Measurements from ENCODE around the gene P4HTM. TPM values are rescaled to one million over a fixed set of nuclear protein-coding genes. Genes with fewer than 3 reads are reported as not detected.

Gene P4HTM, protein sequence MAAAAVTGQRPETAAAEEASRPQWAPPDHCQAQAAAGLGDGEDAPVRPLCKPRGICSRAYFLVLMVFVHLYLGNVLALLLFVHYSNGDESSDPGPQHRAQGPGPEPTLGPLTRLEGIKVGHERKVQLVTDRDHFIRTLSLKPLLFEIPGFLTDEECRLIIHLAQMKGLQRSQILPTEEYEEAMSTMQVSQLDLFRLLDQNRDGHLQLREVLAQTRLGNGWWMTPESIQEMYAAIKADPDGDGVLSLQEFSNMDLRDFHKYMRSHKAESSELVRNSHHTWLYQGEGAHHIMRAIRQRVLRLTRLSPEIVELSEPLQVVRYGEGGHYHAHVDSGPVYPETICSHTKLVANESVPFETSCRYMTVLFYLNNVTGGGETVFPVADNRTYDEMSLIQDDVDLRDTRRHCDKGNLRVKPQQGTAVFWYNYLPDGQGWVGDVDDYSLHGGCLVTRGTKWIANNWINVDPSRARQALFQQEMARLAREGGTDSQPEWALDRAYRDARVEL
- 13.9 and 15.2 TPM in 2 replicates for total RNA-seq

DNA sequence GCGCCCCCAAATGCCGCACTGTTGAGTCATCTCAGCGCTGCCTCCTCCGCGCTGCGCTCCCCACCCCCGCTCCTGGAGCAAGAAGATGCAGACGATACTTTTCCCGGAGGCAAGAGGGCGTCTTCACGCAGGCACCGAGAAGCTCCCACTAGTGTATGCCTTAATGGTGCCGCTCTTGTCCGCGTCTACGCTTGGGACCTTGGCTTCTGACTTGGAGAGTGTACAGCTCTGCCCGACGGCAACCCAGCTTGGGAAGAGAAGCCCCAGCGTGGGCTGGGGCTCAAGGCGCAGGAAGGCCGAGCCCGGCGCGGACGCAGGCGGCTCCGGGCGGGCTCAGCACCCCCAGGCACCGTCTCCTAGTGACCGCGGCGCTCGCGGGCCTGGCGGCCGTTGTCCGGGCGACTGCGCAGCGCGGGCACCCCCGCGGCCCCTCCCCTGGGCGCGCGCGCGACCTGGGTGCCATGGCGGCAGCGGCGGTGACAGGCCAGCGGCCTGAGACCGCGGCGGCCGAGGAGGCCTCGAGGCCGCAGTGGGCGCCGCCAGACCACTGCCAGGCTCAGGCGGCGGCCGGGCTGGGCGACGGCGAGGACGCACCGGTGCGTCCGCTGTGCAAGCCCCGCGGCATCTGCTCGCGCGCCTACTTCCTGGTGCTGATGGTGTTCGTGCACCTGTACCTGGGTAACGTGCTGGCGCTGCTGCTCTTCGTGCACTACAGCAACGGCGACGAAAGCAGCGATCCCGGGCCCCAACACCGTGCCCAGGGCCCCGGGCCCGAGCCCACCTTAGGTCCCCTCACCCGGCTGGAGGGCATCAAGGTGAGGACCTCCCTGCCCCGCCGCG lies at the start of gene P4HTM:
Gene P4HTM, plus strand, starts transcription at position 446 of the 840 bp plus-strand sequence. Its CDS starts 16 bp downstream, at position 462.

DNA sequence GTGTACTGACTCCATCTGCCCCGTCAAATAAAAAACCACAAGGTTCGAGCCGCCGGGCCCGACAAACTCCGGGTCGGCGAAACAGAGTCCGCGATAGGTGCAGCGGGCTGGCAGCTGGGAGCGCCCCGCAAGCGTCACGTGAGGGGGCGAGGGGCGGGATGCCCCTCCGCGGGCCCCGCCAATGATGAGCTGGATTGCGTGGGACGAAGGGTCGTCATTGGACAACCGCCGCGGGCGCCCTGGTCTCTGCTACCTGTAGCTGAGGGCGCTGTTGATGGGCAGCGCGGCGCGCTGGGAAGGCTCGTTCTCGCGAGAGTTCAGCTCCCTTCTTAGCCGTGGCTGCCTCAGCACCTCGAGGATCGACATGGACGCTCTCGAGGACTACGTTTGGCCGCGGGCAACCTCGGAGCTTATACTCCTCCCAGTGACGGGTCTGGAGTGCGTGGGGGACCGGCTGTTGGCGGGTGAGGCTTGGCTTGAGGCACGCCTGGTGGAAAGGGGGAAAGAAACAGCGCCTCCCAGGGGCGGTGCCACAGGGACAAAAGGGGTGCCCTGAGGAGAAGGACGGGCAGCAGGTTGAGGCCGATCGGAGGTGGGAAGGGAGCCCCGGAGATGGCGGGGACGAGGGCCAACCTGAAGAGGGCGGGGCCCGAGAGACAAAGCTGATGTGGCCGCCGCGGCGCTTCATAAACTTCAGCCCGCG lies 17.2 kb downstream of the P4HTM start, which contains the start of gene WDR6:
Gene WDR6, plus strand, starts transcription at position 324 of the 703 bp plus-strand sequence. Its CDS starts 41 bp downstream, at position 365.

DNA sequence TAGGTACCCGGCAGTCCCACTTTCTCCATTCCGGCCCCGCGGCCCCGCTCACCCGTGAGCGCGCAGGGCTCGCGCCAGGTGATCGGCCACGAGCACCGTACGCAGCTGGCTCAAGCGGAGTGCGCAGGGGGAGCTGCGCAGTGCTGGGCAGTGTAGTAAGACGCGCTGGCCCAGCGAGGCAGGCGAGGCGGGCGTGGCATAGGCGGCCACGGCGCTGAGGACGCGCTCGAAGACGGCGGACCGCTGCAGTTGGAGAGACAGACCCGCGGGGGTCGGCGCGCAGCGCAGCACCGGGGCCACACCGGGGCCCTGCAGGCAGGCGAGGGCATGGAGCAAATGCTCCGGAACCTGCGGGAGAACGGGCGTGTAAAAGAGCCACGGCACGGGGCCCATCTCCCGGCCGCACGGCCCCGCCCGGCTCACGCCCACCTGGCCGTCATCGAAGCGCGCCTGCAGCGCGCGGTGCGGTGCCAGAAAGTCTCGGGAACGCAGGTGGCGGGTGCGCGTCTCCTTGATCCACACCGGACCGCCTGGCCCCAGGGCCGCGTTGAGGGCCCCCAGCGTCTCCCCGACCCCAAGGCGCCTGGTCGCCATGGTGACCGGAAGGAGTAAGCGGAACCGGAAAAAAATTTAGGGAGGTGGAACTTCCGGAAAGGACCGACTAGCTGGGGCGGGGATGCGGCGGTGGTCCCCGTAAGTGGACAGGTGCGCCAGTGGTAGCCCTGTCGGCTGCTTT lies 28.1 kb downstream of the P4HTM start, which contains the start of gene DALRD3:
Gene DALRD3, minus strand, starts transcription at position 610 of the 736 bp plus-strand sequence. Its CDS starts 16 bp downstream, at position 594.

DNA sequence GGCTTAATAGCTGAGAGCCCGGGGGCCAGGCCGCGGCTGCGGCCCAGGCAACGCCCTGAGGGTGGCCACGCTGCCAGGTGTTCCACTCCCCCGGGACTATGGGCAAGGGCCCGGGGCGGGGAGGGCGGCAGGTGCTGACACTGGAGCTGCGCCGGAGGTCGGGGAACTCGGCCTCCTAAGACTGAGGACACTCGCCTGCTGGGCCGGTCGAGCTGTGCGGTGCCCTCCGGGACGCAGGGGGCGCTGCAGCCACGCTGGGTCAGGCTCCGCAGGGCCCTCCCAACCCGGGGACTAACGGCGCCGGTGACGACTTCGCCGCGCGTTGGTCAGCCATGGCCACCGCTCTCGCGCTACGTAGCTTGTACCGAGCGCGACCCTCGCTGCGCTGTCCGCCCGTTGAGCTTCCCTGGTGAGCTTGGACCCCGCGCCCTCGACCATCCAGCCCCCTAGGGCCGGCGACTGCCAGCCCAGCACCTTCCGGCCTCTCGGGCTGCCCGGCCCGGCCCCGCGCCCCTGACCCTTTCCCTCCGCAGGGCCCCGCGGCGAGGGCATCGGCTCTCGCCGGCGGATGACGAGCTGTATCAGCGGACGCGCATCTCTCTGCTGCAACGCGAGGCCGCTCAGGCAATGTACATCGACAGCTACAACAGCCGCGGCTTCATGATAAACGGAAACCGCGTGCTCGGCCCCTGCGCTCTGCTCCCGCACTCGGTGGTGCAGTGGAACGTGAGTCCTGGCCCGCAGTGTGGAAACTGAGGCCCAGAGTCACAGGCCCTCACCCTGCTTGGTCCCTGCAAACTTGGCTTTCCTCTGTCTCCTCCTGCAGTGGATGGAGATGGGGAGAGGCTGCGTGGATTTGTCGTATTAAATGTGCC lies 32.0 kb downstream of the P4HTM start, which contains the start of gene NDUFAF3:
Gene NDUFAF3, plus strand, starts transcription at position 309 of the 875 bp plus-strand sequence. Its CDS starts 24 bp downstream, at position 333.

DNA sequence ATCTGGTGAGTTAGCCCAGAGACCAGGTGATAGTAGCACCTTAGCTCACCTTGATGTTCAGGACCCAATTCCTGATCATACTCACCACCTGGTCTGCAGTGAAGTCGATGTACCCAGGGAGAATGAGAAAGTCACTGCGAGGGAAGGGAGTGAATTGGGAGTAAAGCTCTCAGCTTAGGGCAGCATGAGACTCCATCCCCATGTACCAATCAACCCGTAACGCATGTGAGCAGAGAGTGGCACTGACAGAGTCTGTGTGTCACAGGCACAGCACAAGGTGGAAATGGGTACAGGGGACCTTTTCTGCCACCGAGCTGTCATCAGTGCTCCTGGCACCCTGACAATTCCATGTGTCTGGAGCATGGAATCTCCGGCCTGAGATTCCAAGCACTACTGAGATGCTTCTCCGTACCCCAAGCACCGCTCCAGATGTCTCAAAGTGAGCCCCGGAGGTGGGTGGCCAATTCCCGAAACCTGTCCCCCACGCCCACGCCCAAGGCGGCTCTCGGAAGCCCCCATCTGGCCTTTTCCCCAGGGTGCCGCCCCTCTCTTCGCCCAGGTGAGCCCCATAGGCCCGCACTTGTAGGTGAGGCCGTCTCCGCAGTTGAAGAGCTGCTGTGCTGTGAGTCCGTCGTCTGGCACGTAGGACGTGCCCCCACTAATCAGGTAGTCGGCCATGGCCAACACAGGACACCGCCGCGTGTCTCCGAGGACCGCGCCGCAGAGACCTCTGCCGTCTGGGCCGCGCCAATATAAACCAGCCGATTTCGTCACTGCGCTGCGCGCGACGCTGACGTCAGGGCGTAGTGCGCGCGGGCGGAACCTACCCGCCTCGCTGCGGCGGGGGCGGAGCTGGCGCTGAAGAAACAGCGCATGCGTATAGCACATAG lies 38.9 kb downstream of the P4HTM start, which contains the start of gene IMPDH2:
Gene IMPDH2, minus strand, starts transcription at position 726 of the 890 bp plus-strand sequence. Its CDS starts 48 bp downstream, at position 678.

Other genes with a start within 250 kb of the P4HTM start
- gene PRKAR2A, start 142.4 kb upstream of the P4HTM start, total RNA-seq: 35.0 and 41.8 TPM in 2 replicates
- 9.5 and 11.5 TPM in 2 replicates for gene SLC25A20, start 91.4 kb upstream of the P4HTM start, total RNA-seq
- gene ARIH2, start 71.4 kb upstream of the P4HTM start, total RNA-seq: 47.5 and 55.1 TPM in 2 replicates
- gene WDR6, start 17.1 kb downstream of the P4HTM start, total RNA-seq: 64.4 and 65.5 TPM in 2 replicates
- gene DALRD3, start 28.3 kb downstream of the P4HTM start, total RNA-seq: 34.7 and 45.6 TPM in 2 replicates
- gene NDUFAF3, start 31.9 kb downstream of the P4HTM start, total RNA-seq: 92.2 and 212 TPM in 2 replicates
- gene IMPDH2, start 39.2 kb downstream of the P4HTM start, total RNA-seq: 290 and 302 TPM in 2 replicates
- gene QRICH1, start 103.8 kb downstream of the P4HTM start, total RNA-seq: 47.2 and 67.1 TPM in 2 replicates
- gene QARS1, start 114.5 kb downstream of the P4HTM start, total RNA-seq: 269 and 298 TPM in 2 replicates
- gene USP19, start 130.6 kb downstream of the P4HTM start, total RNA-seq: 41.0 and 42.1 TPM in 2 replicates
- gene LAMB2, start 142.8 kb downstream of the P4HTM start, total RNA-seq: 112 and 135 TPM in 2 replicates
- gene CCDC71, start 176.1 kb downstream of the P4HTM start, total RNA-seq: 37.9 and 42.0 TPM in 2 replicates
- 36.3 and 42.4 TPM in 2 replicates for gene KLHDC8B, start 181.4 kb downstream of the P4HTM start, total RNA-seq

Data from airway epithelial cell (primary cell).